ENCODE measurements around the gene CLDN9. TPM values are rescaled to one million over a fixed set of nuclear protein-coding genes. Genes with fewer than 3 reads are reported as not detected.

Gene CLDN9
- total RNA-seq, 6 experiments from 2014 or later: 0.25 to 1.7 (median 0.92) TPM

- no peaks in the 10 kb centered on the region for H3K9me3 ChIP-seq
- 27% methylated on average over 2 of the region's 19 CpGs for WGBS (ENCODE audit: insufficient coverage, low coverage, low lambda C conversion rate, missing lambda C conversion rate)
- peaks cover 0 to 3% (median 0%) of the 10 kb centered on the region in 4 donors for H3K4me1 ChIP-seq
- intact Hi-C loops (cut with DNase I): no loop called here
- no peak for ATAC-seq
- no peaks in the 10 kb centered on the region for H3K36me3 ChIP-seq
- no peak overlapping the region for H3K27ac ChIP-seq
- TF ChIP-seq CTCF (IDR thresholded peaks at IDR 0.05) (no peak), POLR2A (IDR thresholded peaks at IDR 0.05) (no peak)
- DNase-seq: no peak
- H3K27me3 ChIP-seq: peaks cover 0 to 15% of the 10 kb centered on the region in 2 donors
- H3K4me3 ChIP-seq: no peak overlapping the region
Measured at GRCh38 chr16:3035289-3035971, 22.7 kb downstream of the CLDN9 start.

- TF ChIP-seq CTCF (IDR thresholded peaks at IDR 0.05) (no peak), POLR2A (IDR thresholded peaks at IDR 0.05) (no peak)
- intact Hi-C loops (cut with DNase I): no loop called here
- WGBS (ENCODE audit: insufficient coverage, low coverage, low lambda C conversion rate, missing lambda C conversion rate): 2% methylated on average over 7 of the region's 40 CpGs
- Histone ChIP-seq H3K9me3 (no peaks in the 10 kb centered on the region), H3K4me3 (no peak overlapping the region), H3K27ac (no peak overlapping the region), H3K4me1 (peaks cover 0 to 3% (median 0%) of the 10 kb centered on the region in 4 donors), H3K36me3 (no peaks in the 10 kb centered on the region), H3K27me3 (peaks cover 0 to 15% of the 10 kb centered on the region in 2 donors)
- peak in 2 of 4 donors; percentile 5 to 29 for ATAC-seq
- DNase-seq: no peak
Measured at GRCh38 chr16:3035972-3036725, 23.4 kb downstream of the CLDN9 start.

- intact Hi-C loops (cut with DNase I): no loop called here
- H3K27ac ChIP-seq: no peak within 1 kb of the TSS
- no peaks in the 10 kb centered on the region for H3K9me3 ChIP-seq
- H3K36me3 ChIP-seq: no peaks in the 10 kb centered on the region
- WGBS (ENCODE audit: insufficient coverage, low coverage, low lambda C conversion rate, missing lambda C conversion rate): 0% methylated on average over 2 of the region's 44 CpGs
- H3K27me3 ChIP-seq: peaks cover 0 to 15% of the 10 kb centered on the region in 2 donors
- TF ChIP-seq CTCF (IDR thresholded peaks at IDR 0.05) (no peak), POLR2A (IDR thresholded peaks at IDR 0.05) (no peak)
- H3K4me1 ChIP-seq: peaks cover 0 to 3% (median 0%) of the 10 kb centered on the region in 4 donors
- ATAC-seq (no peak), DNase-seq (no peak)
- no peak within 1 kb of the TSS for H3K4me3 ChIP-seq
Measured at GRCh38 chr16:3036726-3037315, 24.1 kb downstream of the CLDN9 start, which contains the start of gene BICDL2. Gene BICDL2 (minus strand): TSS chr16:3036944. CDS start chr16:3035496, 1,448 bp downstream.

GRCh38 chr16:3038256-3038655 lies 25.5 kb downstream of the CLDN9 start:
- Histone ChIP-seq H3K36me3 (no peaks in the 10 kb centered on the region), H3K4me1 (peaks cover 0 to 3% (median 0%) of the 10 kb centered on the region in 4 donors), H3K4me3 (no peak overlapping the region), H3K27me3 (peaks cover 0 to 15% of the 10 kb centered on the region in 2 donors), H3K27ac (no peak overlapping the region), H3K9me3 (no peaks in the 10 kb centered on the region)
- WGBS (ENCODE audit: insufficient coverage, low coverage, low lambda C conversion rate, missing lambda C conversion rate): 5% methylated on average over 6 of the region's 11 CpGs
- intact Hi-C loops (cut with DNase I): no loop called here
- TF ChIP-seq POLR2A (IDR thresholded peaks at IDR 0.05): no peak
- no peak for TF ChIP-seq CTCF (IDR thresholded peaks at IDR 0.05)
- peak in 1 of 3 donors; percentile 66 for DNase-seq
- ATAC-seq: peak; percentile 30 to 77 (median 58)

Data from right lobe of liver (tissue), 6 donors.